B cell (primary cell): ENCODE results near the gene KRT4. TPM values are rescaled to one million over a fixed set of nuclear protein-coding genes. Genes with fewer than 3 reads are reported as not detected.

ENCODE experiments used
- ATAC-seq: fragments of 200-7000 bp; cut with Tn5 transposase; one replicate; pipeline ENCODE4 v1.10.0; 2021; ENCODE audit warnings: low read depth, mild to moderate bottlenecking, moderate number of reproducible peaks, moderate library complexity
- CTCF ChIA-PET: fragments of 350-600 bp; sonication (Branson Sonifier 250); formaldehyde crosslinking; loops from one replicate; lab custom pipeline; 2021; ENCODE audit warnings: antibody characterized with exemption, inconsistent platforms; lab: Charles Lee
- POLR2A ChIA-PET: fragments of 350-600 bp; sonication (Branson Sonifier 250); formaldehyde crosslinking; loops from one replicate; lab custom pipeline; 2021; ENCODE audit warnings: antibody characterized with exemption; lab: Charles Lee
- DNase-seq: peaks from one replicate; pipeline ENCODE4 v3.0.0; 2013
- H2AFZ ChIP-seq: 2 replicates; pipeline ENCODE4 v1.6.1; 2012; ENCODE audit warnings: mild to moderate bottlenecking, low read depth, low read length; ENCODE audit not compliant: insufficient read depth, poor library complexity, severe bottlenecking
- H3K27ac ChIP-seq, 2 donors: 1 replicate in 1 of 2; 2 replicates in 1 of 2; pipeline ENCODE4 v1.5.1; 2012 to 2013; ENCODE audit warnings: low read length in 2 of 2, mild to moderate bottlenecking in 2 of 2, moderate library complexity in 1 of 2
- H3K27me3 ChIP-seq, 4 experiments: fragments of 200-600 bp in 1 of 4; sonication (generic) in 1 of 4; replicated peaks in 1 of 4; 1 replicate in 2 of 4; 2 replicates in 2 of 4; pipeline versions ENCODE4 v1.6.1 to v1.7.0; 2013 to 2016; ENCODE audit warnings: low read length in 3 of 4, mild to moderate bottlenecking in 2 of 4, mixed read lengths in 1 of 4, moderate library complexity in 1 of 4; ENCODE audit not compliant: insufficient read depth in 4 of 4, control insufficient read depth in 3 of 4; ENCODE audit errors: control extremely low read depth in 1 of 4
- H3K36me3 ChIP-seq, 2 experiments: replicated peaks in 1 of 2; 1 replicate in 1 of 2; 2 replicates in 1 of 2; pipeline versions ENCODE4 v1.6.1 to v1.7.1; 2013; ENCODE audit warnings: low read length in 1 of 2; ENCODE audit not compliant: insufficient read depth in 2 of 2, control insufficient read depth in 1 of 2; ENCODE audit errors: control extremely low read depth in 1 of 2, extremely low read depth in 1 of 2
- H3K4me1 ChIP-seq, 2 donors: fragments of 200-600 bp in 1 of 2; sonication (generic) in 1 of 2; 1 replicate in 1 of 2; 2 replicates in 1 of 2; pipeline versions ENCODE4 v1.5.1 to v1.6.1; 2013 to 2017; ENCODE audit warnings: low read length in 2 of 2; ENCODE audit not compliant: control insufficient read depth in 2 of 2, insufficient read depth in 2 of 2
- H3K4me2 ChIP-seq: replicated peaks from 2 replicates; pipeline ENCODE3; 2012; ENCODE audit warnings: mild to moderate bottlenecking, low read depth, low read length; ENCODE audit not compliant: poor library complexity, severe bottlenecking
- H3K4me3 ChIP-seq, 5 experiments: fragments of 200-600 bp in 1 of 5; sonication (generic) in 1 of 5; 1 replicate in 3 of 5; 2 replicates in 2 of 5; pipeline versions ENCODE4 v1.5.1 to v1.7.0; 2011 to 2016; ENCODE audit warnings: low read length in 4 of 5, mild to moderate bottlenecking in 4 of 5, low read depth in 2 of 5, control low read depth in 1 of 5, moderate library complexity in 1 of 5; ENCODE audit not compliant: insufficient read depth in 1 of 5; ENCODE audit errors: control extremely low read depth in 1 of 5, extremely low read depth in 1 of 5
- H3K79me2 ChIP-seq: fragments of 200-600 bp; sonication (generic); one replicate; pipeline ENCODE4 v1.6.0; 2016; ENCODE audit warnings: low read length; ENCODE audit not compliant: control insufficient read depth, insufficient read depth
- H3K9ac ChIP-seq: fragments of 200-600 bp; sonication (generic); 2 replicates; pipeline ENCODE4 v1.6.1; 2017; ENCODE audit warnings: mild to moderate bottlenecking, low read length, moderate library complexity
- H3K9me3 ChIP-seq, 3 donors: one replicate each; pipeline versions ENCODE4 v1.6.1 to v1.7.1; 2013; ENCODE audit warnings: low read length in 2 of 3; ENCODE audit not compliant: control insufficient read depth in 2 of 3, insufficient read depth in 1 of 3; ENCODE audit errors: control extremely low read depth in 1 of 3
- H4K20me1 ChIP-seq: 2 replicates; pipeline ENCODE4 v1.6.0; 2012; ENCODE audit warnings: mild to moderate bottlenecking, low read length; ENCODE audit not compliant: insufficient read depth, control insufficient read depth, poor library complexity, severe bottlenecking
- H3K27ac Mint-ChIP-seq: one replicate; pipeline ENCODE4 v1.8.0; 2021; ENCODE audit warnings: mixed read lengths
- H3K27me3 Mint-ChIP-seq: one replicate; pipeline ENCODE4 v1.8.0; 2021; ENCODE audit warnings: mixed read lengths
- H3K4me1 Mint-ChIP-seq: one replicate; pipeline ENCODE4 v1.8.0; 2021; ENCODE audit warnings: mixed read lengths
- H3K4me3 Mint-ChIP-seq: one replicate; pipeline ENCODE4 v1.8.0; 2021; ENCODE audit warnings: mixed read lengths
- H3K9me3 Mint-ChIP-seq: one replicate; pipeline ENCODE4 v1.8.0; 2022; ENCODE audit warnings: mixed read lengths; ENCODE audit not compliant: insufficient read depth
- CTCF ChIP-seq: fragments of 200-600 bp; IDR thresholded peaks from one replicate; pipeline ENCODE4 v1.8.0; 2022; ENCODE audit warnings: antibody characterized with exemption, mild to moderate bottlenecking
- EZH2 ChIP-seq: IDR thresholded peaks from 2 replicates; pipeline ENCODE4 v1.6.1; 2012; ENCODE audit warnings: borderline replicate concordance, low read depth, mild to moderate bottlenecking, moderate library complexity, low read length; ENCODE audit not compliant: insufficient read depth, poor library complexity, severe bottlenecking
- WGBS: methylation state at CpG from one replicate; pipeline ENCODE4 v1.1.5; 2013; ENCODE audit warnings: missing lambda C conversion rate; ENCODE audit not compliant: insufficient coverage; 5-methylcytosine and 5-hydroxymethylcytosine counted together
- intact Hi-C: fragments of 100-400 bp; cut with micrococcal nuclease; formaldehyde crosslinking; loops from one replicate; pipeline ENCODE4 v1.10.0; 2022
- polyA plus RNA-seq: library from polyadenylated mRNA; depleted of rRNA; stranded (reverse); fragments of >200 nt; gene quantifications from 2 replicates; pipeline ENCODE4 v1.2.3, GENCODE V29; 2012
- total RNA-seq, 2 donors: library from RNA; stranded (reverse); fragments of 120-200 nt in 1 of 2; gene quantifications; 1 replicate in 1 of 2; 2 replicates in 1 of 2; pipeline versions ENCODE4 v1.2.3 to v1.2.4, GENCODE V29; 2013 to 2022

Gene KRT4
- total and polyA plus RNA-seq, 2 donors (not counting 1 experiment from before 2014, with no cell fraction given), result not detected

GRCh38 chr12:52778833-52779232, 35.1 kb downstream of the KRT4 start:
- H3K36me3 ChIP-seq, result no peaks in the 10 kb centered on the region

GRCh38 chr12:52777566-52777965, 36.4 kb downstream of the KRT4 start:
- H3K9me3 Mint-ChIP-seq, result no peaks in the 10 kb centered on the region
- H3K79me2 ChIP-seq, result no peaks in the 10 kb centered on the region
- peaks cover 0 to 2% (median 0%) of the 10 kb centered on the region in 3 donors for H3K9me3 ChIP-seq
- H3K4me3 ChIP-seq, result no peak overlapping the region
- ATAC-seq (no peak), DNase-seq (no peak)
- H2AFZ ChIP-seq, result no peak overlapping the region
- peaks cover 0 to 3% (median 0%) of the 10 kb centered on the region in 4 experiments for H3K27me3 ChIP-seq
- no peaks in the 10 kb centered on the region for H4K20me1 ChIP-seq
- H3K36me3 ChIP-seq, result no peaks in the 10 kb centered on the region
- no peak overlapping the region for H3K4me3 Mint-ChIP-seq
- H3K27ac Mint-ChIP-seq, result no peak overlapping the region
- ChIA-PET CTCF (no interaction called here), POLR2A (no interaction called here)
- H3K4me1 Mint-ChIP-seq, result no peaks in the 10 kb centered on the region
- WGBS, result 84% methylated on average over 4 of the region's 4 CpGs
- H3K4me1 ChIP-seq, result no peaks in the 10 kb centered on the region
- H3K27me3 Mint-ChIP-seq, result peaks cover 32% of the 10 kb centered on the region
- TF ChIP-seq CTCF, result no peak
- TF ChIP-seq EZH2, result no peak
- intact Hi-C loops, result no loop called here
- no peak overlapping the region for H3K27ac ChIP-seq
- H3K4me2 ChIP-seq, result no peak overlapping the region
- no peak overlapping the region for H3K9ac ChIP-seq

More at GRCh38 chr12:52778833-52779232, 35.1 kb downstream of the KRT4 start:
- ChIA-PET POLR2A (no interaction called here), CTCF (no interaction called here)
- Histone ChIP-seq H3K4me2 (no peak overlapping the region), H3K4me1 (no peaks in the 10 kb centered on the region), H2AFZ (no peak overlapping the region), H3K79me2 (no peaks in the 10 kb centered on the region), H3K27me3 (peaks cover 0 to 3% (median 0%) of the 10 kb centered on the region in 4 experiments), H3K9ac (no peak overlapping the region), H3K4me3 (no peak overlapping the region), H3K9me3 (peaks cover 0 to 2% (median 0%) of the 10 kb centered on the region in 3 donors), H4K20me1 (no peaks in the 10 kb centered on the region), H3K27ac (no peak overlapping the region)
- 60% methylated on average over 1 of the region's 2 CpGs for WGBS
- Mint-ChIP-seq H3K4me3 (no peak overlapping the region), H3K4me1 (no peaks in the 10 kb centered on the region), H3K9me3 (no peaks in the 10 kb centered on the region), H3K27ac (no peak overlapping the region), H3K27me3 (peaks cover 35% of the 10 kb centered on the region)
- DNase-seq (no peak), ATAC-seq (no peak)
- intact Hi-C loops, result no loop called here
- no peak for TF ChIP-seq CTCF
- no peak for TF ChIP-seq EZH2
